ENCODE measurements around the gene KIF16B.

- TF ChIP-seq CTCF (conservative IDR thresholded peaks at IDR 0.05 in 1 of 2, IDR thresholded peaks at IDR 0.05 in 1 of 2; ENCODE audit: extremely low read depth in 1 of 2, insufficient read depth in 1 of 2, low read depth in 1 of 2, low read length in 2 of 2), result no peak
- TF ChIP-seq EZH2 (IDR thresholded peaks at IDR 0.05; ENCODE audit: borderline replicate concordance, low read length), result no peak
These were observed 293.0 kb downstream of the KIF16B start for GRCh38 chr20:16280219-16280618.

Data from mammary epithelial cell (primary cell).